Lower lobe of right lung (tissue), 2 donors: ENCODE results near the gene PRELID1. TPM values are rescaled to one million over a fixed set of nuclear protein-coding genes. Genes with fewer than 3 reads are reported as not detected.

ENCODE experiments used
- ATAC-seq, 2 donors: fragments of 200-7000 bp; cut with Tn5 transposase; one replicate each; pipeline ENCODE4 v1.9.1; 2020 to 2022; ENCODE audit warnings: mild to moderate bottlenecking in 2 of 2, moderate library complexity in 2 of 2
- DNase-seq: peaks from one replicate; pipeline ENCODE4 v3.0.0-alpha.2; 2020
- H3K27ac ChIP-seq: fragments of 200-600 bp; one replicate; pipeline ENCODE4 v1.8.0; 2022
- H3K27me3 ChIP-seq: fragments of 200-600 bp; one replicate; pipeline ENCODE4 v1.8.0; 2022; ENCODE audit warnings: low read depth
- H3K36me3 ChIP-seq: fragments of 200-600 bp; one replicate; pipeline ENCODE4 v1.8.0; 2022; ENCODE audit warnings: mild to moderate bottlenecking
- H3K4me1 ChIP-seq: fragments of 200-600 bp; one replicate; pipeline ENCODE4 v1.8.0; 2022
- H3K4me3 ChIP-seq: fragments of 200-600 bp; one replicate; pipeline ENCODE4 v1.8.0; 2022; ENCODE audit warnings: mild to moderate bottlenecking
- H3K9me3 ChIP-seq: fragments of 200-600 bp; one replicate; pipeline ENCODE4 v1.8.0; 2022
- intact Hi-C: fragments of 100-400 bp; cut with DNase I; formaldehyde crosslinking; loops from one replicate; pipeline ENCODE4 v1.11.0; 2022
- total RNA-seq: library from RNA; stranded (reverse); fragmentation: NEBNext Ultra II Directional; extraction: Animal tissue kit (Norgen Biotek cat#: 25700); gene quantifications from one replicate; pipeline ENCODE4 v1.2.1, GENCODE V29; 2021
- TF ChIP-seq, protein P1 (sequence below): fragments of 200-600 bp; IDR thresholded peaks from one replicate; pipeline ENCODE4 v1.8.0; 2022; ENCODE audit warnings: antibody characterized with exemption, mild to moderate bottlenecking
- donor health status: DM: no; HTN: yes; CAD: no; lungs with severe emphysema.

PRELID1 gene
- total RNA-seq, 1 donor from 2014 or later, result 101 TPM

GRCh38 chr5:177354711-177355110 lies 51.1 kb downstream of the PRELID1 start:
- peaks cover 35% of the 10 kb centered on the region for H3K4me1 ChIP-seq

GRCh38 chr5:177355162-177355867 lies 51.7 kb downstream of the PRELID1 start:
- ATAC-seq, result no peak
- Histone ChIP-seq H3K36me3 (no peaks in the 10 kb centered on the region), H3K4me3 (no peak overlapping the region), H3K27ac (no peak overlapping the region), H3K27me3 (no peaks in the 10 kb centered on the region), H3K9me3 (no peaks in the 10 kb centered on the region), H3K4me1 (peaks cover 29% of the 10 kb centered on the region)
- intact Hi-C loops, result no loop called here
- DNase-seq, result no peak
- TF ChIP-seq, protein P1, sequence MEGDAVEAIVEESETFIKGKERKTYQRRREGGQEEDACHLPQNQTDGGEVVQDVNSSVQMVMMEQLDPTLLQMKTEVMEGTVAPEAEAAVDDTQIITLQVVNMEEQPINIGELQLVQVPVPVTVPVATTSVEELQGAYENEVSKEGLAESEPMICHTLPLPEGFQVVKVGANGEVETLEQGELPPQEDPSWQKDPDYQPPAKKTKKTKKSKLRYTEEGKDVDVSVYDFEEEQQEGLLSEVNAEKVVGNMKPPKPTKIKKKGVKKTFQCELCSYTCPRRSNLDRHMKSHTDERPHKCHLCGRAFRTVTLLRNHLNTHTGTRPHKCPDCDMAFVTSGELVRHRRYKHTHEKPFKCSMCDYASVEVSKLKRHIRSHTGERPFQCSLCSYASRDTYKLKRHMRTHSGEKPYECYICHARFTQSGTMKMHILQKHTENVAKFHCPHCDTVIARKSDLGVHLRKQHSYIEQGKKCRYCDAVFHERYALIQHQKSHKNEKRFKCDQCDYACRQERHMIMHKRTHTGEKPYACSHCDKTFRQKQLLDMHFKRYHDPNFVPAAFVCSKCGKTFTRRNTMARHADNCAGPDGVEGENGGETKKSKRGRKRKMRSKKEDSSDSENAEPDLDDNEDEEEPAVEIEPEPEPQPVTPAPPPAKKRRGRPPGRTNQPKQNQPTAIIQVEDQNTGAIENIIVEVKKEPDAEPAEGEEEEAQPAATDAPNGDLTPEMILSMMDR, result no peak

More at GRCh38 chr5:177354711-177355110, 51.1 kb downstream of the PRELID1 start:
- H3K9me3 ChIP-seq, result no peaks in the 10 kb centered on the region
- no peak overlapping the region for H3K4me3 ChIP-seq
- no peak for ATAC-seq
- no peak for DNase-seq
- TF ChIP-seq, protein P1, result no peak
- H3K36me3 ChIP-seq, result peaks cover 3% of the 10 kb centered on the region
- no peak overlapping the region for H3K27ac ChIP-seq
- intact Hi-C loops, result no loop called here
- H3K27me3 ChIP-seq, result no peaks in the 10 kb centered on the region

- H3K36me3 ChIP-seq, result no peaks in the 10 kb centered on the region
- no peak overlapping the region for H3K27ac ChIP-seq
- H3K9me3 ChIP-seq, result no peaks in the 10 kb centered on the region
- H3K4me3 ChIP-seq, result no peak overlapping the region
- intact Hi-C loops, result no loop called here
- no peaks in the 10 kb centered on the region for H3K27me3 ChIP-seq
- DNase-seq (no peak), ATAC-seq (no peak)
- TF ChIP-seq, protein P1, result no peak
- peaks cover 26% of the 10 kb centered on the region for H3K4me1 ChIP-seq
Measured at GRCh38 chr5:177355868-177356168, 52.2 kb downstream of the PRELID1 start.

Other genes starting within 250 kb of the PRELID1 start
- gene FGFR4, start 216.9 kb upstream of the PRELID1 start, total RNA-seq, result 59.7 TPM
- 75.5 TPM for gene NSD1, start 170.0 kb upstream of the PRELID1 start, total RNA-seq
- gene RAB24, start 80 bp upstream of the PRELID1 start, total RNA-seq, result 41.6 TPM
- 10.8 TPM for gene MXD3, start 8.1 kb downstream of the PRELID1 start, total RNA-seq
- 108 TPM for gene LMAN2, start 47.9 kb downstream of the PRELID1 start, total RNA-seq
- gene RGS14, start 54.1 kb downstream of the PRELID1 start, total RNA-seq, result 16.2 TPM
- gene SLC34A1, start 80.6 kb downstream of the PRELID1 start, total RNA-seq, result not detected
- not detected for gene PFN3, start 96.9 kb downstream of the PRELID1 start, total RNA-seq
- gene F12, start 105.8 kb downstream of the PRELID1 start, total RNA-seq, result 0.80 TPM
- 59.4 TPM for gene GRK6, start 122.9 kb downstream of the PRELID1 start, total RNA-seq
- gene PRR7, start 143.0 kb downstream of the PRELID1 start, total RNA-seq, result 1.7 TPM
- 23.1 TPM for gene DBN1, start 169.8 kb downstream of the PRELID1 start, total RNA-seq
- gene PDLIM7, start 193.8 kb downstream of the PRELID1 start, total RNA-seq, result 47.1 TPM
- 76.5 TPM for gene DOK3, start 206.0 kb downstream of the PRELID1 start, total RNA-seq
- gene DDX41, start 213.2 kb downstream of the PRELID1 start, total RNA-seq, result 69.4 TPM